NCI-H510A treated with DMSO at 0.1 percent for 48 hours (cell line): ENCODE results near the gene SPARCL1.
"Not testable (repeated sequence)": the region's sequence is repeated elsewhere in the genome, so short reads cannot be mapped to it uniquely, and the experiment has no call there.

Experiments
- DNase-seq: peaks from one replicate; lab custom pipeline; 2025; lab: John Stamatoyannopoulos, UW

The SPARCL1 gene

GRCh38 chr4:87529187-87529586 is at the start of gene SPARCL1:
TSS of gene SPARCL1 (minus strand) at chr4:87529376. CDS start at chr4:87499574, 29,802 bp downstream.
- no peak for DNase-seq

- no peak for DNase-seq
Observed at GRCh38 chr4:87575983-87576382, 46.8 kb upstream of the SPARCL1 start.

- DNase-seq = no peak
Observed at GRCh38 chr4:87575408-87575807, 46.2 kb upstream of the SPARCL1 start.

GRCh38 chr4:87574996-87575395 is 45.8 kb upstream of the SPARCL1 start:
- no peak for DNase-seq

GRCh38 chr4:87574376-87574775 is 45.2 kb upstream of the SPARCL1 start:
- DNase-seq = not testable (repeated sequence)

- no peak for DNase-seq
Observed at GRCh38 chr4:87570290-87570805, 41.2 kb upstream of the SPARCL1 start.

GRCh38 chr4:87567191-87567590 is 38.0 kb upstream of the SPARCL1 start:
- DNase-seq = no peak

GRCh38 chr4:87566276-87566675 is 37.1 kb upstream of the SPARCL1 start:
- peak; percentile 45 for DNase-seq

- DNase-seq = no peak
Observed at GRCh38 chr4:87565746-87566145, 36.6 kb upstream of the SPARCL1 start.

GRCh38 chr4:87560802-87561201 is 31.6 kb upstream of the SPARCL1 start:
- no peak for DNase-seq

GRCh38 chr4:87559090-87559837 is 30.1 kb upstream of the SPARCL1 start:
- peak; percentile 80 for DNase-seq

- peak; percentile 38 for DNase-seq
Observed at GRCh38 chr4:87557348-87557747, 28.2 kb upstream of the SPARCL1 start.

GRCh38 chr4:87555773-87556619 is 26.8 kb upstream of the SPARCL1 start:
- DNase-seq = no peak

- no peak for DNase-seq
Observed at GRCh38 chr4:87553182-87553581, 24.0 kb upstream of the SPARCL1 start.

GRCh38 chr4:87551361-87551760 is 22.2 kb upstream of the SPARCL1 start:
- DNase-seq = no peak

GRCh38 chr4:87547016-87547708 is 18.0 kb upstream of the SPARCL1 start:
- no peak for DNase-seq

GRCh38 chr4:87545052-87545451 is 15.9 kb upstream of the SPARCL1 start:
- no peak for DNase-seq

GRCh38 chr4:87543835-87544461 is 14.8 kb upstream of the SPARCL1 start:
- peak; percentile 43 for DNase-seq

- no peak for DNase-seq
Observed at GRCh38 chr4:87542734-87543312, 13.6 kb upstream of the SPARCL1 start.

GRCh38 chr4:87541956-87542709 is 13.0 kb upstream of the SPARCL1 start:
- no peak for DNase-seq

GRCh38 chr4:87541521-87541920 is 12.3 kb upstream of the SPARCL1 start:
- no peak for DNase-seq
